K562 (cell line): Measurements from ENCODE around the gene SCFD1. TPM values are rescaled to one million over a fixed set of nuclear protein-coding genes. Genes with fewer than 3 reads are reported as not detected.
A peak's percentile ranks its signal among the peaks of the same experiment; 100 is the strongest.

Experiments
- ATF1 ChIP-seq, 2 experiments: fragments of 450-650 bp in 1 of 2; IDR thresholded peaks; 2 replicates each; pipeline ENCODE4 v1.6.1; 2016; ENCODE audit warnings: missing compliant biosample characterization in 1 of 2, missing genetic modification characterization in 1 of 2
- BHLHE40 ChIP-seq: IDR thresholded peaks from 2 replicates; pipeline ENCODE4 v1.6.1; 2011; ENCODE audit warnings: low read length, improper control_type of control experiment
- CAMTA2 ChIP-seq: fragments of 250-450 bp; sonication (Bioruptor Pico); conservative IDR thresholded peaks from 2 replicates; pipeline ENCODE4 v1.5.1; 2022
- CXXC5 ChIP-seq: fragments of 250-450 bp; sonication (Bioruptor Pico); IDR thresholded peaks from 2 replicates; pipeline ENCODE4 v1.8.0; 2022; ENCODE audit warnings: inconsistent platforms, mild to moderate bottlenecking, moderate library complexity
- E2F3 ChIP-seq: fragments of 250-450 bp; sonication (Bioruptor Pico); IDR thresholded peaks from 2 replicates; pipeline ENCODE4 v1.4.0; 2020; ENCODE audit warnings: mild to moderate bottlenecking
- EP400 ChIP-seq: fragments of 450-650 bp; IDR thresholded peaks from 2 replicates; pipeline ENCODE4 v1.6.1; 2017; ENCODE audit warnings: antibody characterized with exemption, mild to moderate bottlenecking, moderate library complexity
- ETV6 ChIP-seq, 3 experiments: fragments of 150-350 bp in 1 of 3; sonication (generic) in 1 of 3; formaldehyde crosslinking in 1 of 3; IDR thresholded peaks; 2 replicates each; pipeline versions ENCODE4 v1.6.1 to v1.8.0; 2014 to 2022; ENCODE audit warnings: borderline replicate concordance in 2 of 3, low read depth in 2 of 3, antibody characterized with exemption in 1 of 3, low read length in 1 of 3, mild to moderate bottlenecking in 1 of 3, missing genetic modification reagents in 1 of 3
- NFE2 ChIP-seq: IDR thresholded peaks from 2 replicates; pipeline ENCODE4 v1.6.1; 2014; ENCODE audit warnings: antibody characterized with exemption, low read depth
- PHF8 ChIP-seq: fragments of 200-600 bp; sonication (generic); IDR thresholded peaks from 2 replicates; pipeline ENCODE4 v1.6.1; 2012; ENCODE audit warnings: mixed run types, mild to moderate bottlenecking, inconsistent platforms, low read length, moderate library complexity, borderline replicate concordance
- POLR2AphosphoS5 ChIP-seq: IDR thresholded peaks from 2 replicates; pipeline ENCODE4 v1.6.1; 2011; ENCODE audit warnings: mild to moderate bottlenecking, low read depth, low read length, moderate library complexity; ENCODE audit not compliant: control insufficient read depth, insufficient read depth
- RB1 ChIP-seq: fragments of 450-650 bp; IDR thresholded peaks from 2 replicates; pipeline ENCODE4 v1.6.1; 2017; ENCODE audit warnings: low read depth, mild to moderate bottlenecking
- RUNX1 ChIP-seq: sonication (generic); IDR thresholded peaks from 2 replicates; pipeline ENCODE4 v1.6.1; 2016; ENCODE audit warnings: antibody characterized with exemption, low read depth
- SMAD4 ChIP-seq: fragments of 250-450 bp; sonication (Bioruptor Pico); conservative IDR thresholded peaks from 2 replicates; pipeline ENCODE4 v1.8.0; 2021; ENCODE audit warnings: inconsistent platforms, mild to moderate bottlenecking, moderate library complexity
- THRAP3 ChIP-seq: fragments of 450-650 bp; IDR thresholded peaks from 2 replicates; pipeline ENCODE4 v1.6.1; 2016; ENCODE audit warnings: mild to moderate bottlenecking, inconsistent platforms, borderline replicate concordance
- UBTF ChIP-seq, 2 experiments: IDR thresholded peaks; 2 replicates each; pipeline ENCODE4 v1.6.1; 2012; ENCODE audit warnings: improper control_type of control experiment in 2 of 2, low read depth in 2 of 2, low read length in 2 of 2, borderline replicate concordance in 1 of 2
- polyA plus RNA-seq, 8 experiments: library from polyadenylated mRNA; depleted of rRNA in 4 of 8; stranded (reverse) in 5 of 8; unstranded in 3 of 8; fragments of >200 nt; fragmentation: Nextera tagmentation in 2 of 8; fragmentation: Illumina TruSeq in 1 of 8; extraction: Ambion mirVana in 2 of 8; extraction: Trizol in 1 of 8; gene quantifications; 2 replicates each; pipeline versions ENCODE4 v1.2.1 to v1.2.3, GENCODE V29; 2011 to 2014; ENCODE audit warnings: inconsistent platforms in 1 of 8, missing spikeins in 1 of 8
- total RNA-seq, 7 experiments: library from RNA; depleted of rRNA in 6 of 7; stranded (reverse); fragments of >200 nt in 6 of 7; fragmentation: Illumina TruSeq in 2 of 7; extraction: Trizol in 2 of 7; gene quantifications; 2 replicates each; pipeline versions ENCODE4 v1.2.1 to v1.2.3, GENCODE V29; 2011 to 2021; ENCODE audit warnings: low replicate concordance in 1 of 7
- TF ChIP-seq, protein P1 (sequence below): fragments of 450-650 bp; formaldehyde crosslinking; IDR thresholded peaks from 2 replicates; pipeline ENCODE4 v1.4.0; 2020; ENCODE audit warnings: mild to moderate bottlenecking
- TF ChIP-seq, protein P2 (sequence below), 2 experiments: fragments of 450-650 bp; conservative IDR thresholded peaks; 2 replicates each; pipeline ENCODE4 v1.6.1; 2017; ENCODE audit warnings: mild to moderate bottlenecking in 2 of 2, moderate library complexity in 2 of 2

SCFD1 gene
- total and polyA plus RNA-seq, 9 of the 15 experiments (the other 6 are each of a cell fraction or from before 2014, with no cell fraction given) = 48.9 to 112 (median 75.2) TPM

DNA sequence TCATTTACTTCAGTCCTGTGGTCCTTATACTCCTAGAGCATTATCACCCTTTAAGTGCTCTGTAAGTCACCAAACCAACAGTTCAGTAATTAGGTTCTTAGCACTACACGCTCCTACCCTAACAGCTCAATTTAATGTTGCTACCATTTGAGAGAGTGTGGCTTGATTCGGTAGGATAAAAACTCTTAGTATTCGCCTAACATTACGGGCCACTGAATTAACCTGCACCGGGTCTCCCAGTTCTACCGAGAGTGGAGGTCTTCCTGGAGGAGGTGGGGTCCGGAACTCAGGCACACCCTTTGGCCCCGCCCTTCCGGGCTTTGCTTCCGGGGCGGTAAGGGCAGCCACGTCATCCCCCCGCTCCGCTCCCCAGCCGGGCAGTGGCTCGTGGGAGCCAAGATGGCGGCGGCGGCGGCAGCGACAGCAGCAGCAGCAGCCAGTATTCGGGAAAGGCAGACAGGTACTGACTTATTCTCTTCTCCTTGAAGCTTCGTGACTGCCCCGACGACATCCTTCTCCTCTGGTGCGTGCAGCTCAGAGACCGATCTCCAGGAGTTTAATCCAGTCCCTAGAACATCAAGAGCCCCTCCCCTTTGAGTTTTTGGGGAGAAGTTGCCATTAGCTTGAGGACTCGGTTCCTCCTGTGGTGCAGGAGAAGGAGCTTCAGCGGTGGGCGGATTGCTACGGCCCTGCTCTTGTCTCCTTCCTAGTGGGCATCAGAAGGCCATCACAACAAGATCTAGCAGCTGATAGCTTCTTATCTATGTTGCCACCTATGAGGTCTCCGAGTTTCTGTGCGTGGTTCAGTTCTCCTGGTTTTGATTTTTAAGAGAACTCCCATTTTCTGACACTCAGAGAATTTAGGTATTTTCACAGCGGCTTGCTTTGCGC lies at the start of gene SCFD1 (continued):
- TF ChIP-seq ATF1 (CRISPR knock-in tag; IDR thresholded peaks at IDR 0.05) (peak; percentile 53; the same call in 1 of the 2 replicates), ATF1 (tag; IDR thresholded peaks at IDR 0.05) (peak; percentile 93), POLR2AphosphoS5 (peak; percentile 92), CAMTA2 (CRISPR knock-in tag) (no peak), RUNX1 (no peak), PHF8 (peak; percentile 96), THRAP3 (no peak), BHLHE40 (peak; percentile 14; the same call in 1 of the 2 replicates), ETV6 (IDR thresholded peaks at IDR 0.05; ENCODE audit: borderline replicate concordance in 1 of 2, low read depth in 2 of 2, low read length in 1 of 2) (no peak), ETV6 (CRISPR knock-in tag; IDR thresholded peaks at IDR 0.05; ENCODE audit: borderline replicate concordance) (no peak), EP400 (peak; percentile 97), CXXC5 (CRISPR knock-in tag) (peak; percentile 60), E2F3 (CRISPR knock-in tag) (no peak), NFE2 (peak; percentile 43; the same call in 1 of the 2 replicates), SMAD4 (CRISPR knock-in tag) (0 out of 2 replicates have a peak, but pooled peaks have one; percentile 22), UBTF (IDR thresholded peaks at IDR 0.05; ENCODE audit: borderline replicate concordance in 1 of 2, low read depth in 2 of 2, low read length in 2 of 2) (0 out of 4 replicates have a peak, but pooled peaks of 1 of the 2 experiments have one; percentile 15), RB1 (peak; percentile 33; the same call in 1 of the 2 replicates)
- TF ChIP-seq, protein P1, sequence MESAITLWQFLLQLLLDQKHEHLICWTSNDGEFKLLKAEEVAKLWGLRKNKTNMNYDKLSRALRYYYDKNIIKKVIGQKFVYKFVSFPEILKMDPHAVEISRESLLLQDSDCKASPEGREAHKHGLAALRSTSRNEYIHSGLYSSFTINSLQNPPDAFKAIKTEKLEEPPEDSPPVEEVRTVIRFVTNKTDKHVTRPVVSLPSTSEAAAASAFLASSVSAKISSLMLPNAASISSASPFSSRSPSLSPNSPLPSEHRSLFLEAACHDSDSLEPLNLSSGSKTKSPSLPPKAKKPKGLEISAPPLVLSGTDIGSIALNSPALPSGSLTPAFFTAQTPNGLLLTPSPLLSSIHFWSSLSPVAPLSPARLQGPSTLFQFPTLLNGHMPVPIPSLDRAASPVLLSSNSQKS (CRISPR knock-in tag) = no peak
- TF ChIP-seq, protein P2, sequence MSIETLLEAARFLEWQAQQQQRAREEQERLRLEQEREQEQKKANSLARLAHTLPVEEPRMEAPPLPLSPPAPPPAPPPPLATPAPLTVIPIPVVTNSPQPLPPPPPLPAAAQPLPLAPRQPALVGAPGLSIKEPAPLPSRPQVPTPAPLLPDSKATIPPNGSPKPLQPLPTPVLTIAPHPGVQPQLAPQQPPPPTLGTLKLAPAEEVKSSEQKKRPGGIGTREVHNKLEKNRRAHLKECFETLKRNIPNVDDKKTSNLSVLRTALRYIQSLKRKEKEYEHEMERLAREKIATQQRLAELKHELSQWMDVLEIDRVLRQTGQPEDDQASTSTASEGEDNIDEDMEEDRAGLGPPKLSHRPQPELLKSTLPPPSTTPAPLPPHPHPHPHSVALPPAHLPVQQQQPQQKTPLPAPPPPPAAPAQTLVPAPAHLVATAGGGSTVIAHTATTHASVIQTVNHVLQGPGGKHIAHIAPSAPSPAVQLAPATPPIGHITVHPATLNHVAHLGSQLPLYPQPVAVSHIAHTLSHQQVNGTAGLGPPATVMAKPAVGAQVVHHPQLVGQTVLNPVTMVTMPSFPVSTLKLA (conservative IDR thresholded peaks at IDR 0.05) = peak; percentile 62 to 81; a peak in 3 of 4 replicates
